Daoy (cell line): ENCODE data around the gene RHOT2. TPM values are rescaled to one million over a fixed set of nuclear protein-coding genes. Genes with fewer than 3 reads are reported as not detected.
A peak's percentile ranks its signal among the peaks of the same experiment; 100 is the strongest.

Source experiments
- DNase-seq: peaks from one replicate; pipeline ENCODE4 v3.0.0-alpha.2; 2015; ENCODE audit warnings: low read depth
- total RNA-seq: library from RNA; depleted of rRNA; stranded (reverse); fragments of >200 nt; shearing (Covaris generic); gene quantifications from 2 replicates; pipeline ENCODE4 v1.2.3, GENCODE V29; 2014

Gene RHOT2
- total RNA-seq, 1 experiment from 2014 or later, result 42.9 TPM

DNA sequence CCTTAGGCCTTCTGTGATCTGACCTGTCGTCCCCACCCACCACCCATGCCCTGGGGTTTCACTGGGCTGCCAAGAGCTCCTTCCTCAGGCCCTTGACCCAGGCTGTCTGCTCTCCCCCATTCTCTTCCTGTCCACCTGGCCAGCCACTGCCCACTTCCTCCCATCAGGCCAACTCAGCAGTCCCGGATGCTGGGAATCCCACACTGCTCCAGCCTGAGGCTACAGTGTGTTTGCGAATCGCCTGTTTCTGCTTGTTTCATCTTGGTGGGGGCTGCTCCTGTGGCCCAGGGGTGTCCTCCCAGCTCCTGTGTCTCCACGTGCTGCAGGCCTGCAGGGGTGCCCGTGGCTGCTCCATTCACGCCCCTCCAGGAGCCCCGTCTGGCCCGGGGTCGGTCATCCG, 46.1 kb downstream of the RHOT2 start:
- peak; percentile 51 for DNase-seq

DNA sequence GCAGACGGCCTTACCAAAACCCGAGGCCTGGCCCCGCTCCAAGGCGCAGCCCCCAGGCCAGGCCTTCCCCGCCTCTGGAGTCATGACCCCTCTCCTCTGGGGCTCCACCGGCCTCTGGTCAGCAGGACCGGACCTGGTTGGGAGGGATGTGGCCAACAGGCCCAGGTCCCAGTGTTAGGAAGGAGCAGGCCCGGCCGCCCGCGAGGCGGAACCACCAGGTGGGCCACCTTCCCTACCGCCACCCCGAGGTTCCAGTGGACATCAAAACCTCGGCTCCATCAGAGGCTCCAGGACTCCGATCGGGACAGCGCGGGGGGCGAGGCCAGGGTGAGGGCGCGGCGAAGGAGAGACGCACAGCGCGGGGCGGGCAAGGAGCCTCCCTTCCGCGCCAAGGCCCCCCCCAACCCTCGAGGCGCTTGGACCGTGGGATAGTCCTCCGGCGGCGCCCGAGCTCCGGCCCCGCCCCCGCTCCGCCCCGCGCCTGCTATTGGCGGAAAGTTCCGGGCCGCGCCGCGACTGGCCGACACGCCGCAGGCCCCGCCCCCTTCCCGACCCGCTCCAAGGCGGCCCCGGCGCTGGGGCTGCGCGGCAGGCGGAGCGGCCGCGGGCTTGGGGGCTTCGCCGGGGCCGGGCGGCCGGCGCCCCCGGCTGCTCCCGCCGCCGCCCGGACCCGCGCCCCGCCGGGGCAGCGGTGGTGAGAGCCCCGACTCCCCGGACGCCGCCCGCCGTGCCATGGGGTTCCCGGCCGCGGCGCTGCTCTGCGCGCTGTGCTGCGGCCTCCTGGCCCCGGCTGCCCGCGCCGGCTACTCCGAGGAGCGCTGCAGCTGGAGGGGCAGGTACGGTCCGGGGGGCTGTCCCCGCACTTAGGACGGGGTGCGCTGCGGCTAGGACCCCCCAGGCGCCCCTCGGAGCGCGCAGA, 46.9 kb downstream of the RHOT2 start, which contains the start of gene METRN:
TSS of gene METRN (plus strand) at position 561 of the 919 bp plus-strand sequence. CDS start at position 733, 172 bp downstream.
- peak; percentile 91 for DNase-seq

DNA sequence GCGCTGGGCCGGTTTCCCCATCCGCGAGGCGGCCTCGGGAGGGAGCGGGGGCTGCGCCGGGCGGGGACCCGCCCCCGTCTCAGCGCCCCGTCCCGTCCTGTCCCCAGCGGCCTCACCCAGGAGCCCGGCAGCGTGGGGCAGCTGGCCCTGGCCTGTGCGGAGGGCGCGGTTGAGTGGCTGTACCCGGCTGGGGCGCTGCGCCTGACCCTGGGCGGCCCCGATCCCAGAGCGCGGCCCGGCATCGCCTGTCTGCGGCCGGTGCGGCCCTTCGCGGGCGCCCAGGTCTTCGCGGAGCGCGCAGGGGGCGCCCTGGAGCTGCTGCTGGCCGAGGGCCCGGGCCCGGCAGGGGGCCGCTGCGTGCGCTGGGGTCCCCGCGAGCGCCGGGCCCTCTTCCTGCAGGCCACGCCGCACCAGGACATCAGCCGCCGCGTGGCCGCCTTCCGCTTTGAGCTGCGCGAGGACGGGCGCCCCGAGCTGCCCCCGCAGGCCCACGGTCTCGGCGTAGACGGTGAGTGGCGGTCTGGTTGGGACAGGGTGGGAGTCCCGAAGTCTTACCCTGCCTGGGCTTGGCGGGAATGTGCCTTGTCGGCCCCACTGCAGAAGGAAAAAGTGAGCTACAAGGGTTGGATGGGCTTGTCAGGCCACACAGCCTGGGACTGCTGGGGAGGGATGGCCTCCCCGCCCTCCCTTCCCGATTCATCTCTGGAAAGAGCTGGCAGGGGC, 47.7 kb downstream of the RHOT2 start:
- peak; percentile 50 for DNase-seq

DNA sequence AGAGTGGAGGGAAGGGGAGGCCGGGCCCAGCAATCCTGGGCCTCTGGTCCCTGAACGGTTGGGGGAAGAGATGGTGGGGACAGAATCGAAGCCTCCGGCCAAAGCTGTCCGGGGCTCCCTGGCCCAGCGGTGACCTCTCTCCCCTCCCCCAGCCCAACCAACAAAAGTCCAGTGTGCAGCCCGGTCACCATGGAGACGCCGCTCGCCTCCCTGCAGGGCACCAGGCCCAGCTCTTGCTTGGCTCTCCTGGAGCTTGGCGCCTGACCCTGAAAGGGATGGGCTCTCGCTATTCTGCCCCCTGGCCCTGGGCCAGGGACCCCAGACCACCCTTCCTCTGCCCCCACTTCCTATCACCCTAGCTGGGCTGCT, 48.3 kb downstream of the RHOT2 start:
- DNase-seq, result peak; percentile 37

DNA sequence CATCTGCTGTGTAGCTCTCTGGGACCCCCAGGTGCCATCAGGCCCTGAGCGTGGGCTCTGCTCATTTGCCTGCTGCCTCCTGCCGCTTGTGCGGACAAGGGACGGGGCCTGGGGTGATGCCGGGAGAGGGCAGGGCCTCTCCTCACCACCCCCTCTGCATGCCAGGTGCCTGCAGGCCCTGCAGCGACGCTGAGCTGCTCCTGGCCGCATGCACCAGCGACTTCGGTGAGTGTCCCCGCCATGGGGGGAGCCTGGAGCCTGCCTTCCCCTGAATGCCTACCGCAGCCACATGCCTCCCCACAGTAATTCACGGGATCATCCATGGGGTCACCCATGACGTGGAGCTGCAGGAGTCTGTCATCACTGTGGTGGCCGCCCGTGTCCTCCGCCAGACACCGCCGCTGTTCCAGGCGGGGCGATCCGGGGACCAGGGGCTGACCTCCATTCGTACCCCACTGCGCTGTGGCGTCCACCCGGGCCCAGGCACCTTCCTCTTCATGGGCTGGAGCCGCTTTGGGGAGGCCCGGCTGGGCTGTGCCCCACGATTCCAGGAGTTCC, 48.9 kb downstream of the RHOT2 start:
- no peak for DNase-seq

DNA sequence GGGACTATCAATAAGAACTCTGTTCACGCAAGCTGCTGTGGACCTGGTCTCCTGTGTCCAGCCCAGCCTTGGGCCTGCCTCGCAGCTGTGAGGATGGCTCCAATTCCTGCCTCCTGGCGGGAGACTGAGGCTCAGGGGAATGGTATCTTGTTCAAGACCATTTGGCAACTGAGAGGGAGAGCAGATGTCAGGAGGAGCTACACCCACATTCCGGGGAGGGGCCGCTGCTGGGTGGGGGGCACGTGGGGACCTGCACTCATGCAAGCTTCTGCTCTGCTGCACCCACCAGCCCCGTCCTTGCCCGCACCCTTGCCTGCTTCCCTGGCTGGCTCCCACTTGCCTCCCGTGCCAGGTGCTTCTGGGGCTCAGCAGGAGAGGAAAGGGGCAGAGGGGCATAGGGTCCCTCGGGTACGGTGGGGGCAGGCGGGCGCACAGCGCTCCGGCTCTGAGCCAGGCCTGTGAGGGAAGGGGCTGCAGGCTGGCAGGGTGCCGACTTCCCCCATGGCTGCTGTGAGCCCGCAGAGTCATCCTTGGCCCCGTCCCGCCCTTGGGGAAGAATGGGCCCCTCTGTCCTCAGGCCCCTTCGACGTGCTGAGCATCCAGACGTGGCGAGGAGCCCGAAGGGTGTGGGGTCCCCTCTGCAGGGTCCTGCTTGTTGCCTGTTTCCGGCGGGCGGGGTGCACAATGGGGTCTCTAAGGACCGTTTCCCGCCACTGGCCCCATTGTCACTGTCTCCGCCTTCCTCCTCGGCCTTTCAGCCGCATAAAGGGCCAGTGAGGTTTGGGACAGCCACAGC, 49.7 kb downstream of the RHOT2 start:
- no peak for DNase-seq

DNA sequence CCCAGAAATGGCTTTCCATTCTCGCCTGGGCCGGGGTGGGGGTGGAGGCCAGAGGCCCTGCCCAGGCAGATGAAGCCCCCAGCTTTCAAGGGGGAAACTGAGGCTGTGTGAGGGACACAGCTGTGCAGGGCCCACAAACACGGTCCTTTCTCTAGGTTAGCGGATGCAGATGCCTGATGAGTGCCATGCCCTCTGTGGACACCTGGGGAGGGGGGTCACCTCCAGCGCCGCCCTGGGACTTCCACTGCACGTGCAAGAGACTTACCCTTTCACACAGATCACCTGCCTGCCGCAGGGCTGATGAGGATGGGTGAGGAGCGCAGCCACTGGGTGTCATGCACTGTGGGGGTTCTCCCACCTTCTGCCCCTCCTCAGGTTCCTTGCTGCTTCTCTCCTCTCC, 50.5 kb downstream of the RHOT2 start:
- DNase-seq, result no peak

DNA sequence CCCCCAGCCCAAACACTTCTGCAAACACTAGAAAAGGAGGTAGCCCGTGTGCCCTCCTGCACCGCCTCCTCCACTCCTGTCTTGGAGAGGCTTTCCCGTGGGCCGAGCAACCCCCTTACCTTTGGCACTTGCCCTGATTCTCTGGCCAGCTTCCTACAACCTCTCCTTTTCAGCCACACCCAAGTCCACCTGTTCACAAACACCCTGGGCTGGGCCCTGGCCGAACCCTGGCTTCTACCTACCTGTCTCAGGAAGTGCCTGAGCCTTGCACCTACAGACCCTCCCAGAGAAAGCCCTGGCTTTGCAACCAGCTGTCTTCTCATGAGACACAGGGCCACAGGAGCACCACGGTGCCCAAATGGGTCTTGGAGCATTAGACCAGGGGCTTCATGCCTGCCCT, 51.0 kb downstream of the RHOT2 start:
- DNase-seq, result no peak

DNA sequence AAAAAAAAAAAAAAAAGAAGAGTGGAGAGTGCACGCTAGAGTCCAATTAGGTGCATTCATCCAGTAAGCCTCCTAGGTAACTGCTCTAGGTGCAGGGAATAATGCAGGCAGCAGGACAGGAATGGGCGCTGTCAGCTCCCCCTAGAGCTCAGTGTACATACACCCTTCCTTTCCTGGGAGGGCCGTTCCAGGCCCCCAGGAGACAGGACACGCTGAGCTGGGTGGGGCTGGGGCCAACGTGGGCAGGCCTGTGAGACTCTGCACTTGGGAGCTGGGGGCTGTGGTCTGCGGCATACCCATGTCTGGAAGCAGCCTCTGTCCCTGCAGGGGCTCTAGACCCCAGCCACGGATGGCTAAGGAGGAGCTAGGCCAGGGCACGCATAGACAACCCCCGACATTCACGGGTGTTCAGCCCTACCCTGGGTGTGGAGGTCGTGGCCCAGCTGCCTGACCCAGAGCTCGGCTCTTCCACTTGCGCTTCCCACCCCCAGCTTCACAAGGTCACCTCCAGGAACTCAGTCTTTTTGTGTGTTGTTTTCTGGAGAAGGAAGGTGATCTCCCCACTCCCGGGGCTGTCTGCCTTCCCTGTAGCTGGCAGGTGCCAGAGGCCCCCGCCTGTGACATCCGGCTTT, 52.0 kb downstream of the RHOT2 start:
- no peak for DNase-seq

DNA sequence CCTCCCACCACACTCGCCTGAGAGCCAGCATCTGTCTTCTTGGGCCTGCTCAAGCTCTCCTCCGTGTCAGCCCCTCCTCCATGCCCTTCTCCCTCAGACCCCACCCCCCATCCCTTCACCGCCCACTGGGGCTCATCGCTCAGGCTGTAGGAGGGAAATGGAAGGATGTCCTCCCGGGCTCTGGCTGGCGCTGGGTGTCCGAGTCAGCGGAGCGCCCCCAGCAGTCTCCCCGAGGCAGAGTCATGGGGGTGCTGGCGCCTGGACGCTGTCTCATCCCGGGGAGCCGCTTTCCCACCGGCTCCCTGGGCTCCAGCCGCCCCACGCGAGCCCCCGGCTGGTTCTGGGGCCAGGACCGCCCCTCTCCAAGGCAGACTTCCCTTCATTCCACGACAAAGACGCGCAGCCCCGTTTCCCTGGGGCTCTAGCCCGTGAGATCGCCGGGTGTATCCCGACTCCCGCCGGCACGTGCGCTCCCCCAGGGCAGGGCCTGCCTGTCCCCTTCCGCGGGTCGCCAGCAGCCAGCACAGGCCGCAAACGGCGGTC, 52.6 kb downstream of the RHOT2 start:
- DNase-seq, result peak; percentile 80

DNA sequence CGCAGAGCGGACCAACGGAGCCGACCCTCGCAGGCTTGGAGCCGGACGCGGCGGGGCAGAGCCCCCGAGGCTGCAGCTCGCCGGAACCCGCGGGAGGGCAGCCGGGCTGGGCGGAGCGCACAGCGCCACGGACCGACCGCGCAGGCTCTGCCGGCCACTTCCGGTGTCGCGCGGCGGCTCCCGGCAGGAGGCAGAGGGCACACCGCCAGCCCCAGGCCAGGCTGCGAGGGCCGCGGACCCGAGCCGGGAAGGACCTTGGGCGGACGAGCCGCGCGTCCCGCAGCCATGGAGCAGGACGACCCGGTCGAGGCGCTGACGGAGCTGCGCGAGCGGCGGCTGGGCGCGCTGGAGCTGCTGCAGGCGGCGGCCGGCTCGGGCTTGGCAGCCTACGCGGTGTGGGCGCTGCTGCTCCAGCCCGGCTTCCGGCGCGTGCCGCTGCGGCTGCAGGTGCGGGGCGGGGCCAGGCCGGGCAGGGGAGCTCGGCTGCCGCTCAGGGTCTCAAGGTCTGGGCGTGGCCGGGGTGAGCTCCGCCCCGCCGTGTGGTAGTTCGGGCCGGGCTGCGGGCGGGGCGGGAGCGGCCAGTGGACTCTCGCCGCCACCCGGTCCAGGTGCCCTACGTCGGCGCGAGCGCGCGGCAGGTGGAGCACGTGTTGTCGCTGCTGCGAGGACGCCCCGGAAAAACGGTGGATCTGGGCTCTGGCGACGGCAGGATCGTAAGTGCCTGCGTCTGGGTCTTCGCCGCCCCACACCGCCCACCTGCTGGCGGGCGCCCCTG, 53.2 kb downstream of the RHOT2 start, which contains the start of gene ANTKMT:
TSS of gene ANTKMT (plus strand) at position 157 of the 775 bp plus-strand sequence. CDS start at position 286, 129 bp downstream.
- DNase-seq, result peak; percentile 87

DNA sequence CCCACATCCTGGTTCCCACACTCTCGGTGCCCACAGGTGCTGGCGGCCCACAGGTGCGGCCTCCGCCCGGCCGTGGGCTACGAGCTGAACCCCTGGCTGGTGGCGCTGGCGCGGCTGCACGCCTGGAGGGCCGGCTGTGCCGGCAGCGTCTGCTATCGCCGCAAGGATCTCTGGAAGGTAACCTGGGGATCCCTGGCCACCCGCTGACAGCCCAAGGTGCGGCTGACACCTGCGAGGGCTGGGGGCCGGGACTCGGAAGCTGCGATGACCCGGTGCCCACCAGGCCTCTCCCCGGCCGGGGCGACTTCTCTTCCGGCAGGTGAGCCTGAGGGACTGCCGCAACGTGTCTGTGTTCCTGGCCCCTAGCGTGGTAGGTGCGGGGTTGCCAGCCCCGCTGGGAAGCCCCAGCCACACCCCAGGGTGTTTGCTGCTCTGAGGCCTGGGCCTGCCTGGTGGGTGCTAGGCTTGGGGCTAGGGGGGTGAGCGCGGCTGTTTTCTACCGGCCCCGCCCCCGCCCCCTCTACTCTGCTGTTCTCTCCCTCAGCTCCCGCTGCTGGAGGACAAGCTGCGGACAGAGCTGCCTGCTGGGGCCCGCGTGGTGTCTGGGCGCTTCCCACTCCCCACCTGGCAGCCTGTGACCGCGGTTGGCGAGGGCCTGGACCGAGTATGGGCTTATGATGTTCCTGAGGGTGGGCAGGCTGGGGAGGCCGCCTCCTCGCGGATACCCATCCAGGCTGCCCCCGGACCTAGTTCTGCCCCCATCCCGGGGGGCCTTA, 54.0 kb downstream of the RHOT2 start:
- no peak for DNase-seq

DNA sequence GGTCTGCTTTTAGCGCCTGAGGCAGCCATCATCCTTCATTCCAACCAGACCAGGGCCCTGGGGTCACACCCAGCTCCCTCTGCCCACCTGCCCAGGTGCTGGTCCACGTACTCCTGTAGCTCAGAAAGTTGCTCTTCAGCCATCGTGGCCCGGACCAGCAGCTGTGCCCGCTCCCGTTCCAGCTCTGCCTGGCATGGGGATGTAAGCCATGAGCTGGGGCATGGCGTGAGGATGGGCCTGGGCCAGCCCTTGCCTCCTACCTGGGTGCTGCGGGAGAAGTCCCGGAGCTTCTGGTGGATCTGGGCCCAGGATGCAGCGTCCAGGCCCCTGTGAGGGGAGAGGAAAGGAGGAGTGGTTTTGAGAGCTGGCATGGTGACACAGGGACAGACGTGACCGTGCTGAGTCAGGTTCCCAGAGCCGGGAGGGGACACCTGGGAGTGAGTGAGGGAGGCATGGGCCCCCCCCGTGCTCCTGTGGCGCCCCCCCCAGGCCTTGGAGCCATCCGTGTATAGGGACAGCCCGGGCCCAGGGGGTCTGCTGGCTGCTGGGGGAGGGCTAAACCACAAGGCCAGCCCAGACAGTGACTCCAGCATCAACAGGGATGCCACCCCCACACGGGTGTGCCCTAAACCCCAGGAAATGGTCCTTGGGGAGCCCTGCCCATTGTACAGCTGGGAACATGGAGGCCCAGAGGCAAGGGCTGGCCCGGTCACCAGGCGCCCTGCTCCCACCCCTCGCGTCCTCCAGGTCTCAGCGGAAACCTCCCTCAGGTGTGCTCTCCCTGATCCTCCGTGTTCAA, 55.1 kb downstream of the RHOT2 start:
- DNase-seq, result no peak

DNA sequence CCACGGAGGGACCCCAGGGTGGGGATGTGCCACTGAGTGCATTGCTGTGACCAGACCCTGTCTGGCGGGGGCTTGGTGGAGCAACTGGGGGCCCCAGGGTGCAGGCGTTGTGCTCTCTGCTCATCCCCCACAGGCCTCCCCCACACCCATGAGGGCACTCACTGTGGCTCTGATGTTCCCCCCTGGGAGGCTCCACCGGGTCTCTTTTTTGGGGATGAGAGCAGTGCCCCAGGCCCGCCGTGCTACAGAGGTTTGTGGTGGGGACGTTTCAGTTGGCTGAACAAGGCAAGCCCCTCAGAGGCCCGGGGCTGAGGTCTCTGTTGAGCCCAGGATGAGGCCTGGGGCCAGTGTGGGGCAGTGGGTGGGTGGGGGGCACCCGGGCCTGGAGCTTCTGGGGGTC, 55.8 kb downstream of the RHOT2 start:
- DNase-seq, result no peak
